OCI-LY1 (cell line): ENCODE results near the gene TLR9.

Source experiments
- CTCF ChIP-seq: fragments of 200-600 bp; sonication (generic), shearing (Covaris generic); IDR thresholded peaks from 2 replicates; pipeline ENCODE4 v1.5.1; 2017; ENCODE audit warnings: mild to moderate bottlenecking, antibody characterized with exemption, low read length, moderate library complexity, mixed read lengths
- EZH2 ChIP-seq: fragments of 200-600 bp; sonication (generic), shearing (Covaris generic); IDR thresholded peaks from 2 replicates; pipeline ENCODE4 v1.8.0; 2017; ENCODE audit warnings: borderline replicate concordance, mixed run types, mild to moderate bottlenecking, antibody characterized with exemption, low read length, moderate library complexity, mixed read lengths

DNA sequence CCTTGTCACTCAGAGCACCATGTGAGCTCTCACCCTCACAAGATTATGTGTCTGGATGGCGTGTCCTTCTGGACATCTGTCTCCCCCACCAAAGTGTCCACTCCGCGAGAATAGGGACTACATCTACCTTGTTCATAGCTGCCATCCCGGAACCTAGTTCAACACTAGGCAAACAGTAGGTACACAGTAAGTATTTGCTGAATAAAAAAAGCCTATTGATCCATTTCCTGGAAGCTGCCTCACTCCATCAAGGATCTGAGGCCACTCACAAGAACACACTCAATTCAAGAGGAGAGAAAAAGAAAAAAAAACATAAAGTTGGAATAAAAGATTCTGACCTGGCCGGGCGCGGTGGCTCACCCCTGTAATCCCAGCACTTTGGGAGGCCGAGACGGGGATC lies 38.7 kb downstream of the TLR9 start:
- TF ChIP-seq EZH2: no peak
- no peak for TF ChIP-seq CTCF
